HCT116 (cell line): ENCODE results near the gene LRP4. TPM values are rescaled to one million over a fixed set of nuclear protein-coding genes. Genes with fewer than 3 reads are reported as not detected.

ENCODE experiments used
- ATAC-seq: fragments of 200-7000 bp; cut with Tn5 transposase; 2 replicates; pipeline ENCODE4 v1.9.1; 2020; ENCODE audit warnings: mild to moderate bottlenecking, moderate library complexity
- BruUV-seq: library from RNA; stranded (reverse); fragments of 400-500 nt; replicated peaks from 2 replicates; lab custom pipeline; 2021; lab: Mats Ljungman, UMichigan
- CTCF ChIA-PET: fragments of 300-600 bp; sonication (Branson Sonifier 250); formaldehyde crosslinking; loops from one replicate; lab custom pipeline; 2021; ENCODE audit warnings: antibody characterized with exemption; lab: Charles Lee
- POLR2A ChIA-PET: fragments of 300-600, 350-600 bp; sonication (Branson Sonifier 250); formaldehyde crosslinking; loops from one replicate; lab custom pipeline; 2021; ENCODE audit warnings: antibody characterized with exemption; lab: Charles Lee
- RAD21 ChIA-PET, 2 experiments: fragments of 300-600 bp; sonication (Branson Sonifier 250); formaldehyde crosslinking; loops; one replicate each; lab custom pipeline; 2023; ENCODE audit warnings: low total read pairs in 2 of 2; ENCODE audit not compliant: uncharacterized antibody in 2 of 2, unreplicated experiment in 2 of 2, low non-redundant PET in 1 of 2; lab: Charles Lee
- DNase-seq: peaks from one replicate; pipeline ENCODE4 v3.0.0-alpha.2; 2010; ENCODE audit warnings: low read depth, low spot score
- H2AFZ ChIP-seq: fragments of 200-600 bp; shearing (Covaris generic), sonication (generic); 2 replicates; pipeline ENCODE4 v1.6.1; 2017; ENCODE audit warnings: low read depth, mixed run types, mixed read lengths, antibody characterized with exemption, low read length; ENCODE audit not compliant: poor library complexity, severe bottlenecking
- H3K27ac ChIP-seq: 2 replicates; pipeline ENCODE4 v1.5.1; 2012; ENCODE audit warnings: low read depth, low read length
- H3K27me3 ChIP-seq: fragments of 200-600 bp; sonication (generic); 2 replicates; pipeline ENCODE4 v1.6.1; 2016; ENCODE audit warnings: mixed run types, low read length, mixed read lengths; ENCODE audit not compliant: insufficient read depth
- H3K36me3 ChIP-seq, 2 experiments: fragments of 200-500 bp in 1 of 2; fragments of 200-600 bp in 1 of 2; sonication (Bioruptor generic) in 1 of 2; sonication (generic) in 1 of 2; 2 replicates each; pipeline versions ENCODE4 v1.5.1 to v1.6.1; 2014 to 2016; ENCODE audit warnings: low read length in 2 of 2, inconsistent platforms in 1 of 2, mixed read lengths in 1 of 2, mixed run types in 1 of 2; ENCODE audit not compliant: insufficient read depth in 2 of 2, control insufficient read depth in 1 of 2
- H3K4me1 ChIP-seq, 2 experiments: fragments of 200-600 bp in 1 of 2; sonication (generic) in 1 of 2; 2 replicates each; pipeline versions ENCODE4 v1.5.1 to v1.6.1; 2012 to 2017; ENCODE audit warnings: low read length in 2 of 2, inconsistent platforms in 1 of 2, mild to moderate bottlenecking in 1 of 2, mixed read lengths in 1 of 2, mixed run types in 1 of 2, moderate library complexity in 1 of 2; ENCODE audit not compliant: insufficient read depth in 2 of 2, control insufficient read depth in 1 of 2
- H3K4me2 ChIP-seq: fragments of 200-600 bp; sonication (generic); 2 replicates; pipeline ENCODE4 v1.6.1; 2017; ENCODE audit warnings: mixed run types, low read length, mixed read lengths
- H3K4me3 ChIP-seq, 2 experiments: fragments of 200-600 bp in 1 of 2; sonication (generic) in 1 of 2; replicated peaks in 1 of 2; 2 replicates each; pipeline ENCODE4 v1.5.1; 2011 to 2016; ENCODE audit warnings: low read length in 2 of 2, control low read depth in 1 of 2, low read depth in 1 of 2, mild to moderate bottlenecking in 1 of 2, mixed read lengths in 1 of 2, mixed run types in 1 of 2
- H3K79me2 ChIP-seq: fragments of 200-600 bp; sonication (generic); 2 replicates; pipeline ENCODE4 v1.6.1; 2017; ENCODE audit warnings: mild to moderate bottlenecking, mixed run types, low read length, moderate library complexity, mixed read lengths; ENCODE audit not compliant: insufficient read depth
- H3K9ac ChIP-seq: fragments of 200-600 bp; sonication (generic); 2 replicates; pipeline ENCODE4 v1.6.1; 2016; ENCODE audit warnings: low read length, mixed read lengths
- H3K9me2 ChIP-seq: fragments of 200-600 bp; sonication (generic), shearing (Covaris generic); 2 replicates; pipeline ENCODE4 v1.6.1; 2017; ENCODE audit warnings: mixed run types, mild to moderate bottlenecking, moderate library complexity; ENCODE audit not compliant: insufficient read depth
- H3K9me3 ChIP-seq, 2 experiments: fragments of 200-500 bp in 1 of 2; fragments of 200-600 bp in 1 of 2; sonication (Bioruptor generic) in 1 of 2; sonication (generic) in 1 of 2; 2 replicates each; pipeline ENCODE4 v1.6.1; 2014 to 2017; ENCODE audit warnings: low read length in 2 of 2, mixed read lengths in 2 of 2, inconsistent platforms in 1 of 2, low read depth in 1 of 2, mild to moderate bottlenecking in 1 of 2, mixed run types in 1 of 2, moderate library complexity in 1 of 2; ENCODE audit not compliant: control insufficient read depth in 1 of 2, insufficient read depth in 1 of 2
- H4K20me1 ChIP-seq: fragments of 200-600 bp; sonication (generic), shearing (Covaris generic); 2 replicates; pipeline ENCODE4 v1.6.1; 2017; ENCODE audit warnings: mixed run types, mild to moderate bottlenecking, moderate library complexity; ENCODE audit not compliant: insufficient read depth
- CBX3 ChIP-seq: IDR thresholded peaks from 2 replicates; pipeline ENCODE4 v1.6.1; 2012; ENCODE audit warnings: low read depth
- CEBPB ChIP-seq: IDR thresholded peaks from 2 replicates; pipeline ENCODE4 v1.6.1; 2012; ENCODE audit warnings: low read depth
- ELF1 ChIP-seq: IDR thresholded peaks from 2 replicates; pipeline ENCODE4 v1.6.1; 2012; ENCODE audit warnings: low read depth, borderline replicate concordance
- EZH2phosphoT487 ChIP-seq: fragments of 200-600 bp; IDR thresholded peaks from 2 replicates; pipeline ENCODE4 v1.6.1; 2018; ENCODE audit warnings: antibody characterized with exemption, borderline replicate concordance
- JUND ChIP-seq: IDR thresholded peaks from 2 replicates; pipeline ENCODE4 v1.6.1; 2012
- MAX ChIP-seq: IDR thresholded peaks from 2 replicates; pipeline ENCODE4 v1.6.1; 2012
- POLR2AphosphoS5 ChIP-seq: IDR thresholded peaks from 2 replicates; pipeline ENCODE4 v1.6.1; 2011; ENCODE audit warnings: mild to moderate bottlenecking, low read depth, low read length, moderate library complexity
- RAD21 ChIP-seq: IDR thresholded peaks from 2 replicates; pipeline ENCODE4 v1.6.1; 2012; ENCODE audit warnings: low read depth, mild to moderate bottlenecking
- SIN3A ChIP-seq: IDR thresholded peaks from 2 replicates; pipeline ENCODE4 v1.6.1; 2012; ENCODE audit warnings: low read depth
- SRF ChIP-seq: IDR thresholded peaks from 2 replicates; pipeline ENCODE4 v1.6.1; 2012; ENCODE audit warnings: low read depth
- TCF7L2 ChIP-seq: IDR thresholded peaks from 2 replicates; pipeline ENCODE4 v1.7.0; 2011; ENCODE audit warnings: borderline replicate concordance, inconsistent platforms; ENCODE audit not compliant: insufficient read depth, insufficient read length; ENCODE audit errors: extremely low read depth
- ZFX ChIP-seq: fragments of 450-650 bp; IDR thresholded peaks from 2 replicates; pipeline ENCODE4 v1.6.1; 2017
- intact Hi-C: fragments of 100-400 bp; cut with micrococcal nuclease; formaldehyde crosslinking; loops from 2 replicates; pipeline ENCODE4 v1.10.0; 2022
- total RNA-seq: library from RNA; stranded (reverse); gene quantifications from one replicate; pipeline ENCODE4 v1.2.1, GENCODE V29; 2021; ENCODE audit not compliant: unreplicated experiment
- TF ChIP-seq, protein P1 (sequence below): IDR thresholded peaks from 2 replicates; pipeline ENCODE4 v1.6.1; 2012; ENCODE audit warnings: low read depth

LRP4 gene
- total RNA-seq, 1 experiment from 2014 or later: 7.4 TPM

DNA sequence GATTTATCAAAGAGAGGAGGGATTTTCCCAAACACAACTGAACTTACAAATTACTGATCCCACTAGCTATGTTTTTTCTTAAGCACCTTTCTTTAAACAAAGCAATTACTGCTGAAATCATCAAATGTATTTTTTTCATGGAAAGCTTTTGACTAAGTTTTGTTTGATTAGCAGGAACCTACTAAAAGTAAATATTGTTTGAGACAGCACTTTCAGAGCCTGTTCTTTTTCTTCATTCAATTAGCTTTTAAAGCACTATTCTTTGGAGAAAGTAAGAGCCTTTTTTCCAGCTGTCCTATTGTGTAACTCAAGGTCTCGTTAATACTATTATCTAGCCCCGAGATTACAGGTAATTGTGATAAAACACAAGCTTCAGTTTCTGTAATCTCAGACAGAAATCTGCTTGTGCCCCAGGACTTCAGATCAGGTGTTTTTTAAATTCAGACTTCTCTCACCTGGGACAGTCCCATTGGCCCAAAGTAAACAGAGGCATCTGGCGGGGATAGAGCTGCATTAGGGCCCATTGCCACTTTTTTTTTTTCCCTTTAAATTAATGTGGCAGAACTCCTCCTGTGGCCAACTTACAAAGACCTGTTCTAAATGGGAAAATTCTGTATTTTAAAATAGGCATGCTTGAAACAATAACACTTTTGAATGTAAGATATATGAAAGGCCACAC lies 29.2 kb upstream of the LRP4 start:
- Histone ChIP-seq H3K9me2 (no peaks in the 10 kb centered on the region), H3K4me3 (no peak overlapping the region)
- TF ChIP-seq SRF (no peak), TCF7L2 (no peak), MAX (no peak), CEBPB (no peak), SIN3A (no peak), RAD21 (no peak)
- TF ChIP-seq, all 23 proteins: peak for 0
- intact Hi-C loops: no loop called here
- no peak overlapping the region for H2AFZ ChIP-seq
- no peaks in the 10 kb centered on the region for H4K20me1 ChIP-seq
- no peak for ATAC-seq
- BruUV-seq: no TSS peak
- H3K27me3 ChIP-seq: no peaks in the 10 kb centered on the region
- CTCF ChIA-PET: no interaction called here
- no peaks in the 10 kb centered on the region for H3K36me3 ChIP-seq
- no peak overlapping the region for H3K27ac ChIP-seq
- no peak overlapping the region for H3K4me2 ChIP-seq
- RAD21 ChIA-PET: no interaction called here
- no peak for DNase-seq
- H3K4me1 ChIP-seq: no peaks in the 10 kb centered on the region
- no peaks in the 10 kb centered on the region for H3K9me3 ChIP-seq
- POLR2A ChIA-PET: no interaction called here
- H3K9ac ChIP-seq: no peak overlapping the region
- H3K79me2 ChIP-seq: no peaks in the 10 kb centered on the region

DNA sequence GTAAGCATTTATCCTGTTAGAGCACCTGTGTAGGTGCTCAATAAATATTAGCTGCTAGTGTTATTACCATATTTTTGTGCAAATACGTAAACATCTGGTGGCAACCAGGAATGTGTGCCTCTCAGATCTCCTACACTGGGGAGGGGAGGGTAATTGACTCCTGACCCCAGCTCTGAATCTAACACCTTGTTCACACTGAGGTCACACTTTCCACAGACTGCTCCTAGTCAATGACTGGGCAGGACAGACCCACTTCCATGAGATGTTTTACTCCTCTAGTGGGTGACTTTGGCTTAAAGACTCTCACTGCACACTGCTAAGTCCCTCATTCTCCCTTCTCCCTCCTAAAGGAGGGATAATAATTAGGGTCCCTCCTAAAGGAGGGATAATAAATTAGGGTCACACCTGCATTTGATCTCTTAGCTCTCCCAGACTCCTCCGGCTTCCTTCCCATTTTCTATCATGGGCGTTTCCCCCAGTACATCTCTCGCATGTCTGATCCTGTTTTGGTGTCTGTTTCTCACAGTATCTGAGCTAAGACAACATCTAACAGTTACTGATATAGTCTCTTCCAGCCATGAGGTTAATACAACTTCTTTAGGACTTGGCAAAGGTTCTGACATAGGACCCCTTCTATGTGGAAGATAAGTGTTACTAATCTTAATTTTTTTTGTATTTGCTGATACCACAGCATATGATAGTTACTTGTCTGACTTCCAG lies 26.2 kb upstream of the LRP4 start:
- Histone ChIP-seq H4K20me1 (no peaks in the 10 kb centered on the region), H3K79me2 (0 out of 2 replicates have a peak, but pooled peaks cover 7% of the 10 kb centered on the region), H3K9me3 (no peaks in the 10 kb centered on the region), H3K4me1 (no peaks in the 10 kb centered on the region), H3K27me3 (no peaks in the 10 kb centered on the region), H3K4me2 (no peak overlapping the region), H3K36me3 (no peaks in the 10 kb centered on the region), H3K27ac (no peak overlapping the region), H3K9me2 (no peaks in the 10 kb centered on the region), H2AFZ (no peak overlapping the region), H3K4me3 (no peak overlapping the region), H3K9ac (no peak overlapping the region)
- ChIA-PET RAD21 (no interaction called here), POLR2A (no interaction called here), CTCF (no interaction called here)
- ATAC-seq: no peak
- no TSS peak for BruUV-seq
- DNase-seq: no peak
- intact Hi-C loops: no loop called here
- TF ChIP-seq ZFX (no peak), SIN3A (no peak), JUND (no peak), CBX3 (no peak), RAD21 (no peak), MAX (no peak), ELF1 (no peak), EZH2phosphoT487 (no peak), POLR2AphosphoS5 (no peak)
- TF ChIP-seq, protein P1, sequence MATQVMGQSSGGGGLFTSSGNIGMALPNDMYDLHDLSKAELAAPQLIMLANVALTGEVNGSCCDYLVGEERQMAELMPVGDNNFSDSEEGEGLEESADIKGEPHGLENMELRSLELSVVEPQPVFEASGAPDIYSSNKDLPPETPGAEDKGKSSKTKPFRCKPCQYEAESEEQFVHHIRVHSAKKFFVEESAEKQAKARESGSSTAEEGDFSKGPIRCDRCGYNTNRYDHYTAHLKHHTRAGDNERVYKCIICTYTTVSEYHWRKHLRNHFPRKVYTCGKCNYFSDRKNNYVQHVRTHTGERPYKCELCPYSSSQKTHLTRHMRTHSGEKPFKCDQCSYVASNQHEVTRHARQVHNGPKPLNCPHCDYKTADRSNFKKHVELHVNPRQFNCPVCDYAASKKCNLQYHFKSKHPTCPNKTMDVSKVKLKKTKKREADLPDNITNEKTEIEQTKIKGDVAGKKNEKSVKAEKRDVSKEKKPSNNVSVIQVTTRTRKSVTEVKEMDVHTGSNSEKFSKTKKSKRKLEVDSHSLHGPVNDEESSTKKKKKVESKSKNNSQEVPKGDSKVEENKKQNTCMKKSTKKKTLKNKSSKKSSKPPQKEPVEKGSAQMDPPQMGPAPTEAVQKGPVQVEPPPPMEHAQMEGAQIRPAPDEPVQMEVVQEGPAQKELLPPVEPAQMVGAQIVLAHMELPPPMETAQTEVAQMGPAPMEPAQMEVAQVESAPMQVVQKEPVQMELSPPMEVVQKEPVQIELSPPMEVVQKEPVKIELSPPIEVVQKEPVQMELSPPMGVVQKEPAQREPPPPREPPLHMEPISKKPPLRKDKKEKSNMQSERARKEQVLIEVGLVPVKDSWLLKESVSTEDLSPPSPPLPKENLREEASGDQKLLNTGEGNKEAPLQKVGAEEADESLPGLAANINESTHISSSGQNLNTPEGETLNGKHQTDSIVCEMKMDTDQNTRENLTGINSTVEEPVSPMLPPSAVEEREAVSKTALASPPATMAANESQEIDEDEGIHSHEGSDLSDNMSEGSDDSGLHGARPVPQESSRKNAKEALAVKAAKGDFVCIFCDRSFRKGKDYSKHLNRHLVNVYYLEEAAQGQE: no peak
